DND-41 (cell line): ENCODE results near the gene MPC1.
"Not testable (repeated sequence)": the region's sequence is repeated elsewhere in the genome, so short reads cannot be mapped to it uniquely, and the experiment has no call there.

Experiments used
- ATAC-seq: fragments of 200-7000 bp; cut with Tn5 transposase; 3 replicates; pipeline ENCODE4 v1.9.1; 2021; ENCODE audit warnings: low read depth; ENCODE audit not compliant: insufficient read depth
- DNase-seq: peaks from one replicate; pipeline ENCODE4 v3.0.0-alpha.2; 2020
- H2AFZ ChIP-seq: 2 replicates; pipeline ENCODE4 v1.6.0; 2012; ENCODE audit warnings: low read depth, low read length
- H3K27ac ChIP-seq: 2 replicates; pipeline ENCODE4 v1.5.1; 2012; ENCODE audit warnings: low read length, inconsistent platforms
- H3K27me3 ChIP-seq: fragments of 200-600 bp; sonication (generic); 2 replicates; pipeline ENCODE4 v1.6.0; 2012; ENCODE audit warnings: low read length, mild to moderate bottlenecking, inconsistent platforms; ENCODE audit not compliant: insufficient read depth, poor library complexity
- H3K36me3 ChIP-seq: 2 replicates; pipeline ENCODE4 v1.5.1; 2012; ENCODE audit warnings: low read length, inconsistent platforms; ENCODE audit not compliant: insufficient read depth
- H3K4me1 ChIP-seq: 2 replicates; pipeline ENCODE4 v1.5.1; 2012; ENCODE audit warnings: mild to moderate bottlenecking, low read length; ENCODE audit not compliant: insufficient read depth
- H3K4me2 ChIP-seq: 2 replicates; pipeline ENCODE4 v1.6.0; 2012; ENCODE audit warnings: mild to moderate bottlenecking, moderate library complexity, low read length, inconsistent platforms; ENCODE audit not compliant: insufficient read depth
- H3K4me3 ChIP-seq, 2 experiments: fragments of 200-600 bp in 1 of 2; shearing (Covaris generic) in 1 of 2; 2 replicates each; pipeline ENCODE4 v1.5.1; 2012 to 2016; ENCODE audit warnings: inconsistent platforms in 2 of 2, low read length in 2 of 2, mild to moderate bottlenecking in 2 of 2, low read depth in 1 of 2, moderate library complexity in 1 of 2
- H3K79me2 ChIP-seq: 2 replicates; pipeline ENCODE4 v1.6.0; 2012; ENCODE audit warnings: low read length, inconsistent platforms; ENCODE audit not compliant: insufficient read depth
- H3K9ac ChIP-seq: 2 replicates; pipeline ENCODE4 v1.6.0; 2012; ENCODE audit warnings: low read depth, mild to moderate bottlenecking, inconsistent platforms, low read length, moderate library complexity
- H3K9me3 ChIP-seq: 2 replicates; pipeline ENCODE4 v1.5.1; 2012; ENCODE audit warnings: low read length, moderate library complexity, mild to moderate bottlenecking, inconsistent platforms; ENCODE audit not compliant: insufficient read depth, severe bottlenecking
- H4K20me1 ChIP-seq: 2 replicates; pipeline ENCODE4 v1.6.0; 2012; ENCODE audit warnings: low read length; ENCODE audit not compliant: insufficient read depth
- EZH2 ChIP-seq: IDR thresholded peaks from 3 replicates; pipeline ENCODE4 v1.6.1; 2012; ENCODE audit warnings: borderline replicate concordance, low read depth, mild to moderate bottlenecking, moderate library complexity, low read length, inconsistent platforms; ENCODE audit not compliant: severe bottlenecking
- TF ChIP-seq, protein P1 (sequence below): IDR thresholded peaks from 2 replicates; pipeline ENCODE4 v1.5.1; 2012; ENCODE audit warnings: borderline replicate concordance, low read length, moderate library complexity, mild to moderate bottlenecking; ENCODE audit not compliant: poor library complexity, severe bottlenecking; ENCODE audit errors: extremely low read depth

Gene MPC1

DNA sequence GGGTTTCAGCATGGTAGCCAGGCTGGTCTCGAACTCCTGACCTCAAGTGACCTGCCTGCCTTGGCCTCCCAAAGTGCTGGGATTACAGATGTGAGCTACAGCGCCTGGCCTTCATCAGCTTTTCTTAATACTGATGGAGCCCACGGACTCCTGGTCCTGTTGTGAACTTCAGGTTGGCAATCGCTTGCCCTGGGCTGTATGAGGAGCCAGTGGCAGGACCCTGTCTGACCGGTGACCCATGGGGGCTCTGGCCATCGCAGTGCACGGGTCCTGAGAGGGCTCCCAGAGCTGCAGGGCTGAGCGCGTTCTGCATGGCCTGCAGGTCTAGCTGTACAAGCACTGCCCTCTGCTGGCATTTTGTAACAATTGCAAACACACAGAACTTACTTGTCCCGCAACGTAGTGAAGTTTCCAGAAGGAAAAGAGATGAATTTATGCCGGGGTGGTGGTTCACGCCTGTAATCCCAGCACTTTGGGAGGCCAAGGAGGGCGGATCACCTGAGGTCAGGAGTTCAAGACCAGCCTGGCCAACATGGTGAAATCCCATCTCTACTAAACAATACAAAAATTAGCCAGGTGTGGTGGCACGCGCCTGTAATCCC lies 18.0 kb upstream of the MPC1 start:
- not testable (repeated sequence) for H3K4me1 ChIP-seq, H3K4me3 ChIP-seq, H3K9ac ChIP-seq, H3K9me3 ChIP-seq, H3K27ac ChIP-seq, H3K27me3 ChIP-seq, H3K4me2 ChIP-seq, H3K36me3 ChIP-seq, H4K20me1 ChIP-seq, H3K79me2 ChIP-seq
- peak overlapping the region; percentile 74; the same call in 1 of the 2 replicates for H2AFZ ChIP-seq
- TF ChIP-seq, protein P1, sequence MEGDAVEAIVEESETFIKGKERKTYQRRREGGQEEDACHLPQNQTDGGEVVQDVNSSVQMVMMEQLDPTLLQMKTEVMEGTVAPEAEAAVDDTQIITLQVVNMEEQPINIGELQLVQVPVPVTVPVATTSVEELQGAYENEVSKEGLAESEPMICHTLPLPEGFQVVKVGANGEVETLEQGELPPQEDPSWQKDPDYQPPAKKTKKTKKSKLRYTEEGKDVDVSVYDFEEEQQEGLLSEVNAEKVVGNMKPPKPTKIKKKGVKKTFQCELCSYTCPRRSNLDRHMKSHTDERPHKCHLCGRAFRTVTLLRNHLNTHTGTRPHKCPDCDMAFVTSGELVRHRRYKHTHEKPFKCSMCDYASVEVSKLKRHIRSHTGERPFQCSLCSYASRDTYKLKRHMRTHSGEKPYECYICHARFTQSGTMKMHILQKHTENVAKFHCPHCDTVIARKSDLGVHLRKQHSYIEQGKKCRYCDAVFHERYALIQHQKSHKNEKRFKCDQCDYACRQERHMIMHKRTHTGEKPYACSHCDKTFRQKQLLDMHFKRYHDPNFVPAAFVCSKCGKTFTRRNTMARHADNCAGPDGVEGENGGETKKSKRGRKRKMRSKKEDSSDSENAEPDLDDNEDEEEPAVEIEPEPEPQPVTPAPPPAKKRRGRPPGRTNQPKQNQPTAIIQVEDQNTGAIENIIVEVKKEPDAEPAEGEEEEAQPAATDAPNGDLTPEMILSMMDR, result peak; percentile 83
- ATAC-seq, result peak; percentile 95
- peak; percentile 69 for DNase-seq

DNA sequence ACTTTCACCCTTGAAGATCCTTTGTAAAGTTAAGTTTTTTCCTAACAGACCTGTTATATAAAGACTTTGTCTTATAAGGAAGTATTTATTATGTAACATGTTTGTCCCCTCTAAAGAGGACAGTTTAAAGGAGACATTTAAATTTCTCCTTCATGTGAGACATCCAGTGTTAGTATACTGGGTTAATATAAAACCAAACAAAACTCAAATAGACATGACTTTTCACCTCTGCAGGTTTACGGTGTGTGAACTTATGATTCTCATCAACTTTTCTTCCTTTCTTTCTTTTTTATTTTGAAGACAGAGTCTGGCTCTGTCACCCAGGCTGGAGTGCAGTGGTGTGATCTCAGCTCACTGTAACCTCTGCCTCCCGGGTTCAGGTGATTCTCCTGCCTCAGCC lies 17.4 kb upstream of the MPC1 start:
- no peak for TF ChIP-seq EZH2
- TF ChIP-seq, protein P1, result no peak
- Histone ChIP-seq H2AFZ (no peak overlapping the region), H3K79me2 (no peaks in the 10 kb centered on the region), H4K20me1 (no peaks in the 10 kb centered on the region), H3K36me3 (no peaks in the 10 kb centered on the region), H3K9me3 (peaks cover 4% of the 10 kb centered on the region), H3K4me1 (0 out of 2 replicates have a peak, but pooled peaks cover 3% of the 10 kb centered on the region), H3K4me3 (no peak overlapping the region), H3K4me2 (no peak overlapping the region), H3K27me3 (no peaks in the 10 kb centered on the region), H3K27ac (no peak overlapping the region), H3K9ac (no peak overlapping the region)
- ATAC-seq (0 out of 3 replicates have a peak, but pooled peaks have one; percentile 5), DNase-seq (no peak)

DNA sequence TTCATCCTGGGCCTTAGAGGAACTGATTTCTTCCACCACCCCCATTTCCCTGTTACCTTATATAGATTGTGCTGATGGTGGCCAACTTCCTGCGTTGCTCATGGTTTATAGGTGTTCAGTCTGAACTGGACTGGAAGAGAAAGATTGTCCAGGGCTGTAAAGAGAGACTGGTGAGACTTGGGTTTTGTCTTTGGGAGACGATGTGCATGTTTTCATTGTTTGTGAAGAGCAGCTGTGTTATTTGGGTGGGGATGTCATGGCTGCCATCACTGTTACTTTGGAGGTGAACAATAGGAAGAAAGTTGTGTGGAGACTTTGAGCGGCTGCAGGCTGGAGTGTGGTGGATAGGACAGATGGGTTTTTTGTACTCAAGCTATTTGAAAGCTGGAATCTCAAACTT lies 15.6 kb upstream of the MPC1 start:
- ATAC-seq (no peak), DNase-seq (no peak)
- Histone ChIP-seq H3K27me3 (no peaks in the 10 kb centered on the region), H3K4me2 (no peak overlapping the region), H3K4me3 (no peak overlapping the region), H3K9ac (no peak overlapping the region), H3K9me3 (peaks cover 4% of the 10 kb centered on the region), H3K27ac (no peak overlapping the region), H3K4me1 (0 out of 2 replicates have a peak, but pooled peaks cover 3% of the 10 kb centered on the region), H2AFZ (no peak overlapping the region), H3K79me2 (no peaks in the 10 kb centered on the region), H3K36me3 (no peaks in the 10 kb centered on the region), H4K20me1 (no peaks in the 10 kb centered on the region)
- TF ChIP-seq EZH2, result no peak
- TF ChIP-seq, protein P1, result no peak
